Bronchial epithelial cell (primary cell): Measurements from ENCODE around the gene GPR62. TPM values are rescaled to one million over a fixed set of nuclear protein-coding genes. Genes with fewer than 3 reads are reported as not detected.
A peak's percentile ranks its signal among the peaks of the same experiment; 100 is the strongest.

ENCODE experiments used
- DNase-seq: peaks from one replicate; pipeline ENCODE4 v3.0.0-alpha.2; 2010; ENCODE audit warnings: low read depth
- FAIRE-seq: peaks from 2 replicates; lab custom pipeline; 2011; peaks lifted over from hg19 to GRCh38; lab: Jason Lieb, UNC
- H3K27me3 ChIP-seq: 2 replicates; pipeline ENCODE4 v1.5.1; 2011; ENCODE audit warnings: low read length; ENCODE audit not compliant: control insufficient read depth, insufficient read depth
- H3K36me3 ChIP-seq: 2 replicates; pipeline ENCODE4 v1.5.1; 2011; ENCODE audit warnings: low read length; ENCODE audit not compliant: control insufficient read depth, insufficient read depth
- H3K4me3 ChIP-seq: 2 replicates; pipeline ENCODE4 v1.5.1; 2011; ENCODE audit warnings: mild to moderate bottlenecking, low read depth, low read length, control low read depth
- total RNA-seq: library from RNA; depleted of rRNA; stranded (reverse); fragments of >200 nt; gene quantifications from 2 replicates; pipeline ENCODE4 v1.2.1, GENCODE V29; 2014
- TF ChIP-seq, protein P1 (sequence below): IDR thresholded peaks from 2 replicates; pipeline ENCODE4 v1.5.1; 2011; ENCODE audit warnings: mild to moderate bottlenecking, moderate library complexity, low read length, control low read depth, inconsistent platforms; ENCODE audit not compliant: insufficient read depth, severe bottlenecking

The GPR62 gene
- total RNA-seq, 1 donor from 2014 or later = not detected

DNA sequence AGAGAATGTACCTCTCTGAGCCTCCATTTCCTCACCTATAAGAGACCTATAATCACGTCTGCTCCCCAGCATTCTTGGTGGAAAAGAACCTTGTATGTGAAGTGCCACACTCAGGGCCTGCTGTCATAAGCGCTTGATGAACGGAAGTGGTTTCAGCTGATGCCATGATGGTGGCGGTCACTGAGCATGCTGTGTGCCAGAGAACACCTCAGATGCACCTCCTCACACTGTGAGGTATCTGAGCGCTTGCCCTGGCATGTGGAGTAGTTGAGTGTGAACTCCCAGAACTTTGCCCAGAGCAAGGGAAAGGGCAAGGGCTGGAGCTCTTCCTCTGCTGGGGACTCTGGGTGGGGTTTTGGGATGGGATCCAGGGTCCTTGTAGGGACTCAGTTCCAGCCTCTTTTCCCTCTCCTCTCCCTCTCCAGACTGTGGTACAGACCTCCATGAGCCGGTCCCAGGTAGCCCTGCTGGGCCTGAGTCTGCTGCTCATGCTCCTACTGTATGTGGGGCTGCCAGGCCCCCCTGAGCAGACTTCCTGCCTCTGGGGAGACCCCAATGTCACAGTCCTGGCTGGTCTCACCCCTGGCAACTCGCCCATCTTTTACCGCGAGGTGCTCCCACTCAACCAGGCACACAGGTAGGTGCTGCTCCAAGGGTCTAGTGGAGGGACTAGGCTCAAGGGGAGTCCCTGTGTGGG is 22.4 kb downstream of the GPR62 start:
- TF ChIP-seq, protein P1, sequence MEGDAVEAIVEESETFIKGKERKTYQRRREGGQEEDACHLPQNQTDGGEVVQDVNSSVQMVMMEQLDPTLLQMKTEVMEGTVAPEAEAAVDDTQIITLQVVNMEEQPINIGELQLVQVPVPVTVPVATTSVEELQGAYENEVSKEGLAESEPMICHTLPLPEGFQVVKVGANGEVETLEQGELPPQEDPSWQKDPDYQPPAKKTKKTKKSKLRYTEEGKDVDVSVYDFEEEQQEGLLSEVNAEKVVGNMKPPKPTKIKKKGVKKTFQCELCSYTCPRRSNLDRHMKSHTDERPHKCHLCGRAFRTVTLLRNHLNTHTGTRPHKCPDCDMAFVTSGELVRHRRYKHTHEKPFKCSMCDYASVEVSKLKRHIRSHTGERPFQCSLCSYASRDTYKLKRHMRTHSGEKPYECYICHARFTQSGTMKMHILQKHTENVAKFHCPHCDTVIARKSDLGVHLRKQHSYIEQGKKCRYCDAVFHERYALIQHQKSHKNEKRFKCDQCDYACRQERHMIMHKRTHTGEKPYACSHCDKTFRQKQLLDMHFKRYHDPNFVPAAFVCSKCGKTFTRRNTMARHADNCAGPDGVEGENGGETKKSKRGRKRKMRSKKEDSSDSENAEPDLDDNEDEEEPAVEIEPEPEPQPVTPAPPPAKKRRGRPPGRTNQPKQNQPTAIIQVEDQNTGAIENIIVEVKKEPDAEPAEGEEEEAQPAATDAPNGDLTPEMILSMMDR = no peak
- no peak overlapping the region for H3K4me3 ChIP-seq
- no peaks in the 10 kb centered on the region for H3K27me3 ChIP-seq
- FAIRE-seq (no peak), DNase-seq (peak; percentile 57)
- no peaks in the 10 kb centered on the region for H3K36me3 ChIP-seq

DNA sequence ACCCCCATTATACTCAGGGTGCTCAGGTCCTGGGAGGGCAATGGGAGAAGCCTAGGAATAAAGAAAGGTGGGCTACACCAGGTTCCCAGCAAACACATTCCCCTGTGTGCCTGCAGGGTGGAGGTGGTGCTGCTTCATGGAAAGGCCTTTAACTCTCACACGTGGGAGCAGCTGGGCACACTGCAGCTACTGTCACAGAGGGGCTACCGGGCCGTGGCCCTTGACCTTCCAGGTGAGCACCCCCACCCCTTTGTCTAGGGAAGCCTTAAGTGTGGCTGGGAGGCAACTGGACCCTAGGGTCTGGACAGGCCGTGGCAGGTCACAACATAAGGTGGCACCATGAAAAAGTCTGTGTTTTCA is 22.9 kb downstream of the GPR62 start:
- DNase-seq = no peak
- Histone ChIP-seq H3K36me3 (no peaks in the 10 kb centered on the region), H3K27me3 (no peaks in the 10 kb centered on the region), H3K4me3 (no peak overlapping the region)
- FAIRE-seq = no peak
- TF ChIP-seq, protein P1 = no peak

DNA sequence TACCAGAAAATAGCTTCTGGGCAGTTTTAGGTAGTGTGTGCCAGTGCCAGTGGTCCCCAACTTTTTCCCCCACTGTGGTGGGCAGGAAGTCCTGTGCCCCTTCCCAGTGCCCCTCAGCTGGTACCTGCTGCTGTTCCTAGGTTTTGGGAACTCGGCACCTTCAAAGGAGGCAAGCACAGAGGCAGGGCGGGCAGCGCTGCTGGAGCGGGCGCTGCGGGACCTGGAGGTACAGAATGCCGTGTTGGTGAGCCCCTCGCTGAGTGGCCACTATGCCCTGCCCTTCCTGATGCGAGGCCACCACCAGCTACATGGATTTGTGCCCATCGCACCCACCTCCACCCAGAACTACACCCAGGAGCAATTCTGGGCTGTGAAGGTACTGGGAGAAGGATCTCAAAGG is 25.1 kb downstream of the GPR62 start:
- H3K4me3 ChIP-seq = no peak overlapping the region
- DNase-seq (no peak), FAIRE-seq (no peak)
- H3K36me3 ChIP-seq = peaks cover 1% of the 10 kb centered on the region
- TF ChIP-seq, protein P1 = no peak
- no peaks in the 10 kb centered on the region for H3K27me3 ChIP-seq

DNA sequence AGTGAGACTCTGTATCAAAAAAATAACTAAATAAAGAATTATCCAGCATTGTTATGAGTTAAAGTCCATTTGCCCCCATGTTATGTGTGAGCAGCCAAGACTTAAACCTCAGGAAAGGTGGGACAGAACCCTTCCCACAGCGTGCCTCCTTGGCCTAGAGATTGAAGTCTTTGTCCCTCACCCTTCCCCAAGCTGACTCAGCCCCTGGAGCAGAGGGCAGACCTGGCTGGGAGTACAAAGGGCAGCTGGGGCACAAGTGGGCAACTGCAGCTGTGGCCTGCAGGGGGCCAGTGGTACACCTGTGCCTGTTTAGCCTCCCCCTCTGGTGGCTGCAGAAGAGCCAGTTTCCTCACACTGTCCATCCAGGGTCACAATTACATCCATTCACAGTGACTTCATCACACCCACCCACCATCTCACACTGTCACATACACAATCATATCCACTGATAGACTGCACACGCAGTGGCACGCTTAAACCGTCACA is 27.2 kb downstream of the GPR62 start:
- no peaks in the 10 kb centered on the region for H3K27me3 ChIP-seq
- FAIRE-seq (peak; percentile 7), DNase-seq (no peak)
- TF ChIP-seq, protein P1 = peak; percentile 76
- peaks cover 3% of the 10 kb centered on the region for H3K36me3 ChIP-seq
- peak overlapping the region; percentile 63 for H3K4me3 ChIP-seq

DNA sequence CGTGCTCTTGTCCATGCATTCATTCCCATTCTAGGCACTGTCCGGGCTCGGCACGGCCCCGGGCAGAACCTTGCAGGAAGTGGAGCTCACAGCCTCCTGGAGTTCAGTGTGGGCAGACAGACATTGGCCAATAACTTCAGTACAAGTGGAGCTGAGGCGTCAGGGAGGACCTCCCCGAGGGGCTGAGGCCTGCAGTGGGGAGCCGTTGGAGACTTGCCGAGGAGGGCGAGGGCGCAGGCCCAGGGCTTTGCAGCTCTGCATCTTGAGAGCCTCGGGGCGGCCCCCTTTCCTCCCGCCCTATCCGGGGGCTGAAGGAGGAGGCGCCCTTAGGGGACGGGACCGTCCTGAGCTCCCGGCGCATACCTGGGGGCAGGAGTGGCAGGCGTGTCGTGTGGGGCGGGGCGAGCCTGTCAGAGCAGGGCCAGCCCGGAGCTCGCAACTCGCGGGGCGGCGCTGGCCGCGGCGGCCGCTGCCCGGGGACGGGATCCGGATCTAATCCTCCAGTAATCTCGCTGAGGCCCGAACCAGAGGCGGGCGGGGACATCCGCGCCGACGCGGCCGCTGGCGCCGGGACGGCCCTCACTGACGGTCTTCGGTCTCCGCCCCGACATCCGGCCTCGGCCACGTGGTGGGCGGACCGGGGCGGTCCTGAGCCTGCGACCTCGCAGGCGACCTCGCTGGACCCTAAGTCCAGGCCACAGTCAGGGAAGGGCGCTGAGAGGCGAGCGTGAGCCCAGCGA is 27.8 kb downstream of the GPR62 start, which contains the start of gene ACY1:
ACY1 (plus strand) TSS at position 698 of the 740 bp plus-strand sequence. CDS start 530 bp downstream, outside the sequence.
- TF ChIP-seq, protein P1 = no peak
- Histone ChIP-seq H3K4me3 (peak within 1 kb of the TSS; percentile 63), H3K27me3 (no peaks in the 10 kb centered on the region), H3K36me3 (peaks cover 3% of the 10 kb centered on the region)
- FAIRE-seq = no peak
- peak; percentile 83 for DNase-seq
